ENCODE results near the gene TBL1XR1.

Gene TBL1XR1

GRCh38 chr3:177106184-177106583, 91.1 kb downstream of the TBL1XR1 start:
- no peak for DNase-seq

GRCh38 chr3:177105623-177106022, 91.7 kb downstream of the TBL1XR1 start:
- DNase-seq = no peak

- DNase-seq = no peak
Observed at GRCh38 chr3:177104299-177104992, 92.8 kb downstream of the TBL1XR1 start.

- no peak for DNase-seq
Observed at GRCh38 chr3:177102553-177102952, 94.7 kb downstream of the TBL1XR1 start.

- no peak for DNase-seq
Observed at GRCh38 chr3:177098551-177098950, 98.7 kb downstream of the TBL1XR1 start.

- DNase-seq = no peak
Observed at GRCh38 chr3:177096615-177097014, 100.7 kb downstream of the TBL1XR1 start.

- no peak for DNase-seq
Observed at GRCh38 chr3:177093966-177094365, 103.3 kb downstream of the TBL1XR1 start.

- no peak for DNase-seq
Observed at GRCh38 chr3:177089901-177090300, 107.4 kb downstream of the TBL1XR1 start.

- no peak for DNase-seq
Observed at GRCh38 chr3:177089110-177089509, 108.2 kb downstream of the TBL1XR1 start.

GRCh38 chr3:177085794-177086193, 111.5 kb downstream of the TBL1XR1 start:
- DNase-seq = no peak

- no peak for DNase-seq
Observed at GRCh38 chr3:177084616-177085015, 112.7 kb downstream of the TBL1XR1 start.

- no peak for DNase-seq
Observed at GRCh38 chr3:177080122-177080521, 117.2 kb downstream of the TBL1XR1 start.

- DNase-seq = no peak
Observed at GRCh38 chr3:177079684-177080083, 117.6 kb downstream of the TBL1XR1 start.

GRCh38 chr3:177071496-177072156, 125.7 kb downstream of the TBL1XR1 start:
- DNase-seq = no peak

GRCh38 chr3:177069514-177070329, 127.6 kb downstream of the TBL1XR1 start:
- no peak for DNase-seq

- DNase-seq = no peak
Observed at GRCh38 chr3:177068967-177069366, 128.3 kb downstream of the TBL1XR1 start.

- no peak for DNase-seq
Observed at GRCh38 chr3:177066068-177066467, 131.2 kb downstream of the TBL1XR1 start.

GRCh38 chr3:177065285-177066033, 131.8 kb downstream of the TBL1XR1 start:
- DNase-seq = no peak

GRCh38 chr3:177062052-177062732, 135.1 kb downstream of the TBL1XR1 start:
- no peak for DNase-seq

- DNase-seq = no peak
Observed at GRCh38 chr3:177061369-177061768, 135.9 kb downstream of the TBL1XR1 start.

GRCh38 chr3:177060492-177060891, 136.8 kb downstream of the TBL1XR1 start:
- DNase-seq = no peak

- no peak for DNase-seq
Observed at GRCh38 chr3:177058648-177059047, 138.6 kb downstream of the TBL1XR1 start.
